GM21423 (cell line): ENCODE data around the gene GSE1.

Source experiments
- ATAC-seq: cut with Tn5 transposase; IDR thresholded peaks from one replicate; pipeline ENCODE4 v1.9.1; 2021; ENCODE audit warnings: mild to moderate bottlenecking, moderate library complexity; ENCODE audit not compliant: unreplicated experiment

GSE1 gene

GRCh38 chr16:85631802-85632393, 18.8 kb downstream of the GSE1 start:
- no peak for ATAC-seq

DNA sequence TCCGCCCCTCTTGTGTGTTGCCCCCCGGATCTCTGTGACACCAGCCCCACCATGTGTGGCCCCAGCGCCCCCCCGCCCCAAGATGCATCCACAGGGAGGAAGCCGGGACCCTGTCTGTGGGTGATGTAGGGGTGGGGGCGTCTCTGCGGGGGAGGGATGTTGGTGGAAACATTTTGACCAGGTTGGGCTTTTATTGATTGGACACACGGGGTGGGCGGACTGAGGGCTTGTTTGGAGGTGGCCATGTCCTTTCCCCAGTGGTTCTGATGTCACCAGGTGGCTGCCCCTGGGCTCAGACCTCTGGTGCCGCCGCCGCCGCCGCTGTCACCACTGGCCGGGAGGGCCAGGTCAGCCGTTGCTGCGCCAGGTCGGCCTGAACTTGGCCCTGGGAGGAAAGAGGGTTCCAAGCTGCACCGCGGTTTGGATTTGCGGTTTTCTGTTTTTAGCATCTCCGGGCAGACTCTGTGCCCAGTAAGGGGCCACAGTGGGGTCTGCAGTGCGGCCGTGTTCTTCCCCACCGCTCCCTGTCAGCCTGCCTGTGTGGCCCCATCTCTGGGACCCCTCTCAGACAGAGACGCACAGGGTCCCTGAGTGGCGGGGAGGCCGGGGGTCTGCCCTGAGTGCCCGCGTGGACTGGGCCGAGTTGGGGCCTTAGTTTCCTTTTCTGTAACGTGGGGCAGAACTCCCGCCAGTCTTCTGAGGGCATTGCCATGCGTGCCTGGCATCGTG, 19.8 kb downstream of the GSE1 start:
- no peak for ATAC-seq

GRCh38 chr16:85633438-85633743, 20.3 kb downstream of the GSE1 start:
- no peak for ATAC-seq

- no peak for ATAC-seq
These were observed 20.8 kb downstream of the GSE1 start for GRCh38 chr16:85633888-85634287.

GRCh38 chr16:85634747-85635544, 21.8 kb downstream of the GSE1 start:
- ATAC-seq, result no peak

- ATAC-seq, result no peak
These were observed 22.5 kb downstream of the GSE1 start for GRCh38 chr16:85635545-85636140.

GRCh38 chr16:85636234-85636812, 23.2 kb downstream of the GSE1 start:
- no peak for ATAC-seq

- ATAC-seq, result no peak
These were observed 24.1 kb downstream of the GSE1 start for GRCh38 chr16:85637061-85637807.

- no peak for ATAC-seq
These were observed 24.9 kb downstream of the GSE1 start for GRCh38 chr16:85637808-85638647.

GRCh38 chr16:85638695-85639409, 25.7 kb downstream of the GSE1 start:
- no peak for ATAC-seq

- no peak for ATAC-seq
These were observed 26.6 kb downstream of the GSE1 start for GRCh38 chr16:85639529-85640253.

DNA sequence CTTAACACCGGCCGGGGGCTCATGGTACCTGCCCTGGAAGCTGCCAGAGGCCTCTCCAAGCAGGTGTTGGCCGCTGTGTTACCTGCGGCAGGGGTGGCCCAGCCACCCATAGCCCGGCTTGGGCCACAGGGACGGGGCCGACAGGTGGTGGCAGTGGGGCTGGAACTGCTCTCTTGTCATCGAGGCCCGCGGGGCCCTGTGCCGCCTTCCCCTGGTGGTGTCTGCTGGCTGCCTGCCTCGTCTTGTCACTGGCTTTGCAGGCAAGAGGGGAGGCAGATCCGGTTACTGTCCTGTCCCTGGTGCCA, 27.1 kb downstream of the GSE1 start:
- no peak for ATAC-seq

GRCh38 chr16:85640585-85640984, 27.5 kb downstream of the GSE1 start:
- ATAC-seq, result no peak

- no peak for ATAC-seq
These were observed 28.2 kb downstream of the GSE1 start for GRCh38 chr16:85641305-85641704.

DNA sequence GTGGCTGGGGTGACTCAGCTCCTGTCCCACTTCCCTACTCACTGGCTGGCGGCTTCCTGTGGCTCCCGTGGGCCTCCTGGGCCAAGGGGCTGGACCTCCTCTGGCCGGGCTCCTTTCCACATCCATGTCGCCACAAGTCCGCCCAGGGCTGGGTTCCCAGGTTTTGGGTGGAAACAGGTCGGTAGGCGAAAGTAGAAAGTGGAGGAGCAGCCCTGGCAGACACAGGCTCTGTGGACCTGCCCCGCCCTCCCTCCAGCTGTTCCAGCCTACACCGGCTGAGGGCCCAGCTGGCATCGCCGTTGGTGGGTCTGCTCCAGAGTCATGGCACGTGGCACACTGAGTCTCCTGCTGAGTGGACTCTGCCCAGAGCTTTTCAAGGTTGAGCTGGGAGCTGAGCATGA, 28.7 kb downstream of the GSE1 start:
- no peak for ATAC-seq

- no peak for ATAC-seq
These were observed 29.7 kb downstream of the GSE1 start for GRCh38 chr16:85642762-85643358.

DNA sequence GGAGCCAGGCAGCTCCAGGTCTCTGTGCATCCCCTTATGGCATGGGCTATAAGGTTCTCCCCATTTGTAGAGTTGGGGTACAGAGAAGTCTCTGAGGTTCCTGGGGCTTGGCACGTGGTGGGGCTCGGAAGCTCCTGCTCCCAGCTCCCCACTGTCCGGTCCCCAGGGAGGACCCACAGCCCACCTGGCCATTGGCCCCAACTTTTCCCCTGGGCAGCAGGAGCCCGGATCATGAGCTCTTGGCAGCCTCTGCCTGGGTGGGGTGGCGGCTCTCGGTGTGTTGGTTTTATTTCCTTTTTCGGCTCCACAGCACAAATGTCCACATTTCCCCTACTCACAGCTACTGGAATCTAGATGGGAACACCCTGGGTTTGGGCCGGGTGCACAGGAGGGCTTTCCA, 30.5 kb downstream of the GSE1 start:
- ATAC-seq, result no peak

GRCh38 chr16:85644093-85644712, 31.1 kb downstream of the GSE1 start:
- no peak for ATAC-seq
